Activated naive CD4-positive, alpha-beta T cell treated with anti-CD3 and anti-CD28 coated beads for 36 hours (primary cell): ENCODE results near the gene KRT10. TPM values are rescaled to one million over a fixed set of nuclear protein-coding genes. Genes with fewer than 3 reads are reported as not detected.

Source experiments
- CTCF ChIA-PET: fragments of 350-600 bp; sonication (Branson Sonifier 250); formaldehyde crosslinking; loops from one replicate; lab custom pipeline; 2021; ENCODE audit warnings: antibody characterized with exemption; lab: Charles Lee
- DNase-seq: peaks from one replicate; pipeline ENCODE4 v3.0.0-alpha.2; 2020
- H3K27ac Mint-ChIP-seq: one replicate; pipeline ENCODE4 v1.8.0; 2021; ENCODE audit warnings: mild to moderate bottlenecking, mixed read lengths
- H3K27me3 Mint-ChIP-seq: one replicate; pipeline ENCODE4 v1.8.0; 2021; ENCODE audit warnings: low read depth, mixed read lengths
- H3K36me3 Mint-ChIP-seq: one replicate; pipeline ENCODE4 v1.8.0; 2021; ENCODE audit warnings: low read depth, mixed read lengths
- H3K4me1 Mint-ChIP-seq: one replicate; pipeline ENCODE4 v1.8.0; 2021; ENCODE audit warnings: low read depth, mixed read lengths
- H3K4me3 Mint-ChIP-seq: one replicate; pipeline ENCODE4 v1.8.0; 2021; ENCODE audit warnings: mild to moderate bottlenecking, moderate library complexity, mixed read lengths
- H3K9me3 Mint-ChIP-seq: one replicate; pipeline ENCODE4 v1.8.0; 2021; ENCODE audit warnings: mixed read lengths
- intact Hi-C: fragments of 100-400 bp; cut with micrococcal nuclease; formaldehyde crosslinking; loops from one replicate; pipeline ENCODE4 v1.15.1; 2023
- total RNA-seq, 2 experiments: library from RNA; stranded (reverse); gene quantifications; one replicate each; pipeline ENCODE4 v1.2.3, GENCODE V29; 2021

KRT10 gene
- total RNA-seq, 2 experiments from 2014 or later, result 32.5 to 34.7 TPM

GRCh38 chr17:40795019-40795667 is 27.3 kb downstream of the KRT10 start:
- no peaks in the 10 kb centered on the region for H3K4me1 Mint-ChIP-seq
- no peaks in the 10 kb centered on the region for H3K9me3 Mint-ChIP-seq
- H3K4me3 Mint-ChIP-seq, result no peak overlapping the region
- intact Hi-C loops, result no loop called here
- H3K27me3 Mint-ChIP-seq, result peaks cover 16% of the 10 kb centered on the region
- H3K36me3 Mint-ChIP-seq, result no peaks in the 10 kb centered on the region
- no peak overlapping the region for H3K27ac Mint-ChIP-seq
- DNase-seq, result no peak
- CTCF ChIA-PET, result interaction anchor here (0.6 kb wide), 1 partner anchor 17 kb away, joined by 3 read pairs; no protein-coding TSS in a partner anchor

GRCh38 chr17:40794466-40794865 is 27.9 kb downstream of the KRT10 start:
- intact Hi-C loops, result no loop called here
- Mint-ChIP-seq H3K27me3 (peaks cover 15% of the 10 kb centered on the region), H3K27ac (no peak overlapping the region), H3K4me3 (no peak overlapping the region), H3K4me1 (no peaks in the 10 kb centered on the region), H3K9me3 (no peaks in the 10 kb centered on the region), H3K36me3 (no peaks in the 10 kb centered on the region)
- DNase-seq, result no peak
- CTCF ChIA-PET, result interaction anchor here (0.6 kb wide), 1 partner anchor 18 kb away, joined by 3 read pairs; no protein-coding TSS in a partner anchor

GRCh38 chr17:40793832-40794231 is 28.6 kb downstream of the KRT10 start:
- no peaks in the 10 kb centered on the region for H3K36me3 Mint-ChIP-seq
- peaks cover 12% of the 10 kb centered on the region for H3K27me3 Mint-ChIP-seq
- H3K9me3 Mint-ChIP-seq, result no peaks in the 10 kb centered on the region
- no peak overlapping the region for H3K4me3 Mint-ChIP-seq
- CTCF ChIA-PET, result no interaction called here
- H3K4me1 Mint-ChIP-seq, result no peaks in the 10 kb centered on the region
- intact Hi-C loops, result no loop called here
- H3K27ac Mint-ChIP-seq, result no peak overlapping the region
- DNase-seq, result no peak

DNA sequence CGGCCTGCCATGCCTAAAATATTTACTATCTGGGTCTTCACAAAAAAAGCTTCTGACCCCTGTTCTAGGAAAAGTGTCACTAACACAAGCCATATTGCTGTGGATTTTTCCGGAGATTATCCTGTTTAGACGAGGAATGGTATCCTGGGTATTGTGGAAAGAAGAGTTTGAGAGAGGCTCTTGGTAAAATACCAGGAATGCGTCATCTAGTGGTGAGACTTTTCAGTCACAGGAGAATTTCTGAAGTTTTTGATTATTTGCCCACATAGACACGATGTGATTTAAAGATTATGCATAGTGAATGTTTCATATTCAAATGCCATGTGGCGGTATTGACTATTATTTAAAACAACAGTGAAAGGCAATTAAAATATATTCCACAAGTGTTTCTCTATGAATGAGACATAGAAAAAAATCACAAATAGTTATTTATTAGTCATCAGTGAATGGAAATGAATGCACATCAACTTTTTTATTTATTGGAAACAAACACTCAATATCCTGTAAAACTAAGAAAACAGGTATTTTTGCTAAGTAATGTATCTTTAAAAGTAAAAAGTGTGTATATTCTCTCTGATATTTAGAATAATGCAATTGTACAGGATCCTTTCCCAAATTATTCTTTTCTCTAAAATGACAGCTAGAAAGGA is 30.5 kb downstream of the KRT10 start:
- DNase-seq, result no peak
- Mint-ChIP-seq H3K9me3 (no peaks in the 10 kb centered on the region), H3K27ac (no peak overlapping the region), H3K4me1 (no peaks in the 10 kb centered on the region), H3K36me3 (no peaks in the 10 kb centered on the region), H3K4me3 (no peak overlapping the region), H3K27me3 (peaks cover 12% of the 10 kb centered on the region)
- intact Hi-C loops, result loop anchor here (1.0 kb wide), 1 partner anchor 172 kb away; no protein-coding TSS in a partner anchor
- CTCF ChIA-PET, result interaction anchor here (1.0 to 1.2 kb wide), 3 partner anchors 11 to 177 kb away, joined by 3 read pairs; no protein-coding TSS in a partner anchor

- no peak overlapping the region for H3K27ac Mint-ChIP-seq
- DNase-seq, result no peak
- CTCF ChIA-PET, result interaction anchor here (1.2 kb wide), 1 partner anchor 10 kb away, joined by 3 read pairs; no protein-coding TSS in a partner anchor
- H3K27me3 Mint-ChIP-seq, result peaks cover 8% of the 10 kb centered on the region
- H3K4me3 Mint-ChIP-seq, result no peak overlapping the region
- no peaks in the 10 kb centered on the region for H3K4me1 Mint-ChIP-seq
- intact Hi-C loops, result no loop called here
- no peaks in the 10 kb centered on the region for H3K36me3 Mint-ChIP-seq
- no peaks in the 10 kb centered on the region for H3K9me3 Mint-ChIP-seq
Observed at GRCh38 chr17:40791111-40791510, 31.3 kb downstream of the KRT10 start.

DNA sequence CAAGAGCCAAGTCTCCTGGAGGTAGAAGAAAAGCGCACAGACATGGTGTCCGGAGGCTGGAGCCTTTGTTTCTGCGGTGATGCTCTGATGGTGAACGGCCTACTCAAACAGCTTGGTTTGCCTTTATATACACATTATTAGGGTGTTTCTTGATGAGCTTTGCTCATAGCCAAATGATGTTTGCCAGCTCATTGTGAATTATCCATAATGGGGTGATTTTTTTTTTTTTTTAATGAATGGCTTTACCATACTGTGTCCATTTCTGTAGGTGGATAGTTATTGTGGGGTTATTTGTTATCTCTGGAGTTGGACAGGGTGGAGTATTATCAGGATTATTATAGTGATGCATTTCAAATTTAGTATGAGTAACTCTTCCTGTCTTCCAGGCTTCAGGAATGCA is 40.0 kb downstream of the KRT10 start, which contains the start of gene KRT27:
KRT27 (minus strand) TSS at position 101 of the 400 bp plus-strand sequence; CDS start at position 44, 57 bp downstream.
- Mint-ChIP-seq H3K27me3 (peaks cover 23% of the 10 kb centered on the region), H3K9me3 (no peaks in the 10 kb centered on the region), H3K36me3 (no peaks in the 10 kb centered on the region), H3K4me1 (peaks cover 3% of the 10 kb centered on the region), H3K4me3 (no peak within 1 kb of the TSS), H3K27ac (no peak within 1 kb of the TSS)
- no peak for DNase-seq
- CTCF ChIA-PET, result interaction anchor here (0.6 kb wide), 1 partner anchor 426 kb away, joined by 3 read pairs; no protein-coding TSS in a partner anchor
- intact Hi-C loops, result no loop called here

DNA sequence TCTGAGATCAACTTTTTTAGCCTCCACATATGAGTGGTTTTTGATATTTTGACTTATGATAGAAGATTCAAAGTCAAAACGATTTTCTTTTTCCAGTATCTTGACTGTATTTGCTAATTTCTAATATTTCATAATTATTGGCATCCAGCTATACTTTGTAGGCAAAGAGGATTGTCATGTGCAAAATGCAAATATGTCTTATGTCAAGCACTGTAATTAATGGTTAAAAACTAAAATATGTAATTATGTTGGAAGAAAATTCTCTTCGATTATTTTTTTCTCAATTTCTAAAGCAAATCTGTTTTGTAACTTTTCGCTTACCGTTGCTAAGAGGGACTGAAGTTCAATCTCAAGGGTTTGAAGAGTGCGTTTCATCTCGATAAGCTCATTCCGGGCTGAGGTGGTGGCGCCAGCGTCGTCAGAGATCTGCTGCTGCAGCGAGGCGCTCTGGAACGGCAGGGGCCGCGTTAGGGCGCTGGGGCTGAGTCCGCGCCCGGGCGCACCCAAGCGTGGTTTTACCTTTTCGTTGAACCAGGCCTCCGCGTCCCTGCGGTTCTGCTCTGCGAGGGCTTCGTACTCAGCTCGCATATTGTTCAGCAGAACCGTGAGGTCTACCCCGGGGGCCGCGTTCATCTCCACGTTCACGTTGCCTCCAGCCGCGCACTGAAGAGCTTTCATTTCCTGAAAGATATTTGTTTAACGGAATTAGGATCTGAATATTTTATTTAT is 43.1 kb downstream of the KRT10 start:
- H3K4me1 Mint-ChIP-seq, result peaks cover 3% of the 10 kb centered on the region
- DNase-seq, result peak; percentile 34
- no peaks in the 10 kb centered on the region for H3K9me3 Mint-ChIP-seq
- no peaks in the 10 kb centered on the region for H3K36me3 Mint-ChIP-seq
- peak overlapping the region; percentile 59 for H3K4me3 Mint-ChIP-seq
- H3K27me3 Mint-ChIP-seq, result peaks cover 41% of the 10 kb centered on the region
- H3K27ac Mint-ChIP-seq, result no peak overlapping the region
- intact Hi-C loops, result no loop called here
- CTCF ChIA-PET, result no interaction called here

GRCh38 chr17:40778461-40778860 is 44.0 kb downstream of the KRT10 start:
- Mint-ChIP-seq H3K4me1 (peaks cover 3% of the 10 kb centered on the region), H3K4me3 (no peak overlapping the region), H3K27ac (no peak overlapping the region), H3K27me3 (peaks cover 43% of the 10 kb centered on the region), H3K36me3 (no peaks in the 10 kb centered on the region), H3K9me3 (no peaks in the 10 kb centered on the region)
- DNase-seq, result no peak
- intact Hi-C loops, result no loop called here
- CTCF ChIA-PET, result no interaction called here

- peaks cover 3% of the 10 kb centered on the region for H3K4me1 Mint-ChIP-seq
- H3K9me3 Mint-ChIP-seq, result no peaks in the 10 kb centered on the region
- intact Hi-C loops, result no loop called here
- no peaks in the 10 kb centered on the region for H3K36me3 Mint-ChIP-seq
- CTCF ChIA-PET, result no interaction called here
- DNase-seq, result no peak
- H3K27ac Mint-ChIP-seq, result no peak overlapping the region
- no peak overlapping the region for H3K4me3 Mint-ChIP-seq
- peaks cover 41% of the 10 kb centered on the region for H3K27me3 Mint-ChIP-seq
Observed at GRCh38 chr17:40777971-40778370, 44.4 kb downstream of the KRT10 start.

DNA sequence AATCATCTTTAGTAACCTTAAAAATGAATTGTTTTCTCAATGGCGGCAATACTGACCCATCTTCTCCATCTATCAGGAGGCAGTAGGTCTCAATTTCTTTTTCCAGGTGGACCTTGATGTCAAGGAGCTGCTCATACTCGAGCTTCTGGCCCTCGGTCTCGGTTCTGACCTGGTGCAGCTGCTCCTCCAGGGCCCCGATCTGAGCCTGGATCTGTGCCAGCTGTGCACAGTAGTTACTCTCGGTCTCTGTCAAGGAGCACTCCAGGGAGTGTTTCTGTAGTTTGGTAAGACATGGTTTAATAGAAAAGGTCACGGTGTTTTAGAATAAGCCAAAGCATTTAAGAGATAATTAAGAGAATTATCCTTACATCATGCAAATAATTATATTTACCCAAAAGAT is 45.0 kb downstream of the KRT10 start:
- no peak for DNase-seq
- Mint-ChIP-seq H3K9me3 (no peaks in the 10 kb centered on the region), H3K27ac (no peak overlapping the region), H3K4me3 (no peak overlapping the region), H3K27me3 (peaks cover 45% of the 10 kb centered on the region), H3K36me3 (no peaks in the 10 kb centered on the region), H3K4me1 (peaks cover 3% of the 10 kb centered on the region)
- CTCF ChIA-PET, result no interaction called here
- intact Hi-C loops, result no loop called here

DNA sequence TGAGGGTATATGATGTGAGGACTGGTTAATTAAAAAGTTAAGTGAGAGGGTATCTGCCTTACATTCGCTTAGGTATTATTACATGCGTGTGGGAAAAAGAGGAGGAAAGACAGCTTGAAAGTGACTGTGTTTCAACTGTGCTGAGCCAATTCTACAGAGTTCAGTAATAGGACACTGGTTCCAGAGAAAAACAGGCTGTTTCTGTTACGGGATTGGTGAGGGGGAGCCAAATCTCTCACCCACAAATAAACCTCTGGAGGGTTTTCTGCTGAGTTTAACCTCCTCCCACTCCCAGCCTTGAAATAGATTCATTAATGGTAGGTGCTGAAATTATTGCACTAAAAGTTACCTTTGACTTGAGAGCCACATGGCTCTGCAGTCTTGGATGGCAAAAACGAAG is 46.5 kb downstream of the KRT10 start:
- no peak overlapping the region for H3K4me3 Mint-ChIP-seq
- no peak for DNase-seq
- H3K36me3 Mint-ChIP-seq, result no peaks in the 10 kb centered on the region
- CTCF ChIA-PET, result interaction anchor here (1.1 kb wide), 1 partner anchor 154 kb away, joined by 3 read pairs; no protein-coding TSS in a partner anchor
- H3K27ac Mint-ChIP-seq, result no peak overlapping the region
- peaks cover 3% of the 10 kb centered on the region for H3K4me1 Mint-ChIP-seq
- peaks cover 49% of the 10 kb centered on the region for H3K27me3 Mint-ChIP-seq
- H3K9me3 Mint-ChIP-seq, result no peaks in the 10 kb centered on the region
- intact Hi-C loops, result no loop called here

DNA sequence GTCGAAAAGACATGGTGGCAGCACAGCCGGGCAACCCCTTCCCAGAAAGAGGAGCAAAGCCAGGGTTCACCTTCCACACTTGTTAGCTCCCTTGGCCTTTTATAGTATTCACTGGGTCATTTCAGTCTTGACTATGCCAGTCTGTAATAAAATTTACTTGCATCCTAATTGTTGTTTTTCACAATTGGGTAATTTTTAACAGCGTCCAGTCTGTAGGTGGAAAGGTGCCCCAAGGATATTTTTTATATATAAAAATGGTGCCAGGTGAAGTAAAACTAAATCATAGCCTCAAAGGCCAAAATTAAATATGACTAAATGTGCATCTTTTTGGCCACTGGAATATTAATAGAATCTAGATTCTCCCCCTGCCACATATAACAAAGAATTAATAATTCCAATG is 50.3 kb downstream of the KRT10 start, which contains the start of gene KRT26:
KRT26 (minus strand) TSS at position 101 of the 400 bp plus-strand sequence; CDS start at position 13, 88 bp downstream.
- H3K9me3 Mint-ChIP-seq, result no peaks in the 10 kb centered on the region
- H3K36me3 Mint-ChIP-seq, result no peaks in the 10 kb centered on the region
- H3K27me3 Mint-ChIP-seq, result peaks cover 29% of the 10 kb centered on the region
- no peak within 1 kb of the TSS for H3K27ac Mint-ChIP-seq
- no peak within 1 kb of the TSS for H3K4me3 Mint-ChIP-seq
- CTCF ChIA-PET, result interaction anchor here (1.1 kb wide), 1 partner anchor 21 kb away, joined by 3 read pairs; no protein-coding TSS in a partner anchor
- intact Hi-C loops, result no loop called here
- H3K4me1 Mint-ChIP-seq, result no peaks in the 10 kb centered on the region
- no peak for DNase-seq
